ENCODE results near the gene TMEM184B.

DNA sequence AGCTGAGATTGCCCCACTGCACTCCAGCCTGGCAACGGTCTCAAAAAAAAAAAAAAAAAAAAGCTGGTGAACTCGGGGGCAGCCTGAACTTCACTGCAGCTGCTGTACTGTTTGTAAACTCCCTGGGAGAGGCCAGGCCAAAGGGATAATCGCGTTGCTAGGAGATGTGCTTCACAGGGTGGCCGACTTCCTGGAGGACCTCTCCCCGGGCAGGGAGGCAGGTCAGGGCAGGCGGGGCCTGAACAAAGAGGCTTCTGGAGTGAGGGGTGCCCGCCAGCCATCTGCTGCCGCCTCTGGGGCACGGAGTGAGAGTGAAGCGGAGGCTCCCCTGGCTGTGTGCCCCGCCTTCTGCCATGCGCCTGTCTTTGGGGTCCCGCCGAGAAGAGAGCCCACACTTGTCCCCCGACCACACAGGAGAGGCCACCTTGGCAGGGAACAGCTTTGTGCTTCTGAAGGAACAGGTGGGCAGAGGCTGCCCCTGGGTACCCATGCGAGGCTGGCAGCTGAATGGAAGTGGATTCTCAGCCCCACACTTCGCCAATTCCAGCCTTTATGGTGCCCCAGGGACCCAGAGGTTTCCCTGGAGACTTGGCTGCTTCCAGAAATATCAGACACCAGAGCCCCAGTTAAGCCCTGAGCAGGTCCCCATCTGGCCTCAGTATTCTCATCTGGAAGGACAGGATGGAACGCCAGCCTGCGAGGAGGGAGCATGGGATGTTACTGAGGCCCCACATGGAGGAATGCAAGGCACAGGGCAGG is 29.6 kb downstream of the TMEM184B start:
- TF ChIP-seq, protein P1, sequence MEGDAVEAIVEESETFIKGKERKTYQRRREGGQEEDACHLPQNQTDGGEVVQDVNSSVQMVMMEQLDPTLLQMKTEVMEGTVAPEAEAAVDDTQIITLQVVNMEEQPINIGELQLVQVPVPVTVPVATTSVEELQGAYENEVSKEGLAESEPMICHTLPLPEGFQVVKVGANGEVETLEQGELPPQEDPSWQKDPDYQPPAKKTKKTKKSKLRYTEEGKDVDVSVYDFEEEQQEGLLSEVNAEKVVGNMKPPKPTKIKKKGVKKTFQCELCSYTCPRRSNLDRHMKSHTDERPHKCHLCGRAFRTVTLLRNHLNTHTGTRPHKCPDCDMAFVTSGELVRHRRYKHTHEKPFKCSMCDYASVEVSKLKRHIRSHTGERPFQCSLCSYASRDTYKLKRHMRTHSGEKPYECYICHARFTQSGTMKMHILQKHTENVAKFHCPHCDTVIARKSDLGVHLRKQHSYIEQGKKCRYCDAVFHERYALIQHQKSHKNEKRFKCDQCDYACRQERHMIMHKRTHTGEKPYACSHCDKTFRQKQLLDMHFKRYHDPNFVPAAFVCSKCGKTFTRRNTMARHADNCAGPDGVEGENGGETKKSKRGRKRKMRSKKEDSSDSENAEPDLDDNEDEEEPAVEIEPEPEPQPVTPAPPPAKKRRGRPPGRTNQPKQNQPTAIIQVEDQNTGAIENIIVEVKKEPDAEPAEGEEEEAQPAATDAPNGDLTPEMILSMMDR (IDR thresholded peaks at IDR 0.05), result no peak
- TF ChIP-seq POLR2A (IDR thresholded peaks at IDR 0.05), result no peak

Measured in stomach (tissue), 4 donors.